ENCODE results near the gene TMEM51. TPM values are rescaled to one million over a fixed set of nuclear protein-coding genes. Genes with fewer than 3 reads are reported as not detected.

The TMEM51 gene
- total and polyA plus RNA-seq, 2 of the 13 experiments (the other 11 are each of a cell fraction or from before 2014, with no cell fraction given) = 12.2 to 22.3 TPM

GRCh38 chr1:15116966-15117365 is 36.6 kb upstream of the TMEM51 start (continued):
- TF ChIP-seq HMGXB3 (CRISPR knock-in tag; IDR thresholded peaks at IDR 0.05; ENCODE audit: borderline replicate concordance) (no peak), XBP1 (CRISPR knock-in tag; IDR thresholded peaks at IDR 0.05) (no peak), RELA (CRISPR knock-in tag; IDR thresholded peaks at IDR 0.05) (no peak), SUZ12 (IDR thresholded peaks at IDR 0.05; ENCODE audit: low read depth, low read length) (no peak), CENPT (CRISPR knock-in tag; IDR thresholded peaks at IDR 0.05; ENCODE audit: low read depth) (no peak), FOXK2 (IDR thresholded peaks at IDR 0.05) (no peak), HDAC1 (CRISPR knock-in tag; IDR thresholded peaks at IDR 0.05) (no peak), MYC (CRISPR knock-in tag; IDR thresholded peaks at IDR 0.05; ENCODE audit: borderline replicate concordance) (no peak), ZNF570 (CRISPR knock-in tag; IDR thresholded peaks at IDR 0.05; ENCODE audit: borderline replicate concordance) (no peak), ZNF572 (CRISPR knock-in tag; IDR thresholded peaks at IDR 0.05) (no peak)
